HG03139 (cell line): Measurements from ENCODE around the gene ELP5.

Source experiments
- ATAC-seq: cut with Tn5 transposase; IDR thresholded peaks from one replicate; pipeline ENCODE4 v1.9.1; 2021; ENCODE audit not compliant: unreplicated experiment

ELP5 gene, protein sequence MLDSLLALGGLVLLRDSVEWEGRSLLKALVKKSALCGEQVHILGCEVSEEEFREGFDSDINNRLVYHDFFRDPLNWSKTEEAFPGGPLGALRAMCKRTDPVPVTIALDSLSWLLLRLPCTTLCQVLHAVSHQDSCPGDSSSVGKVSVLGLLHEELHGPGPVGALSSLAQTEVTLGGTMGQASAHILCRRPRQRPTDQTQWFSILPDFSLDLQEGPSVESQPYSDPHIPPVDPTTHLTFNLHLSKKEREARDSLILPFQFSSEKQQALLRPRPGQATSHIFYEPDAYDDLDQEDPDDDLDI

DNA sequence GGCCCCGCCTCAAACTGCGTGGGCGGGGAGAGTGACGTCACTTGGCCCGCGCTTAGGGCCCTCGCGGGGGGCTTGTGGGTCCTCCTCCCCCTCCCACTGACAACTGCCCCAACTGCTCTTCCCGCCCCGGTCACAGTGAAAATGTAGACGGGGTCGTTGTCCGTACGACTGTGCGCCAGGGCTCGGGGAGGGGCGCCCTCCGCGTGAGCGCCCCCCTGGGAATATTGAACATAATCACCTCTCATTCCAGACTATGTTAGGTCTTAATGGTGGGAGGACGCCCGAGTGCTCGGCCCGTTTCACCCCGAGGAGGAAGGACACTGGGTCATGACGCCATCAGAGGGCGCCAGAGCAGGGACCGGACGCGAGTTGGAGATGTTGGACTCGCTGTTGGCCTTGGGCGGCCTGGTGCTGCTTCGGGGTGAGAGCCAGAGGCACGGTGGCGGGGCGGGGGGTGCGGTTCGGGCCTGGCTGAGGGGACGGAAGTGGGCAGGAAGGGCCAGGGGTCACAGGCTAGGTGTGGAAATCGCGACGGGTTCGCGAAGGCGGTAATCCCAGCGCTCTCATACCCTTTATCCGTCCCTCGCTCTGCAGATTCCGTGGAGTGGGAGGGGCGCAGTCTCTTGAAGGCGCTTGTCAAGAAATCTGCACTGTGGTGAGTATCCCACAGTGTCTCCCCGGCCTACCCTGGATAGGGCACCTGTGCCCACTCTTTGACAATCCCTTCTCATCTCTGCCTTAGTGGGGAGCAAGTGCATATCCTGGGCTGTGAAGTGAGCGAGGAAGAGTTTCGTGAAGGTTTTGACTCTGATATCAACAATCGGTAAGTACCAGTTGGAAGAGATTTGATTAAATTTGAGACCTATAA, at the start of gene ELP5:
TSS of gene ELP5 (plus strand) at position 40 of the 868 bp plus-strand sequence. CDS start at position 376, 336 bp downstream.
- ATAC-seq, result peak; percentile 46

DNA sequence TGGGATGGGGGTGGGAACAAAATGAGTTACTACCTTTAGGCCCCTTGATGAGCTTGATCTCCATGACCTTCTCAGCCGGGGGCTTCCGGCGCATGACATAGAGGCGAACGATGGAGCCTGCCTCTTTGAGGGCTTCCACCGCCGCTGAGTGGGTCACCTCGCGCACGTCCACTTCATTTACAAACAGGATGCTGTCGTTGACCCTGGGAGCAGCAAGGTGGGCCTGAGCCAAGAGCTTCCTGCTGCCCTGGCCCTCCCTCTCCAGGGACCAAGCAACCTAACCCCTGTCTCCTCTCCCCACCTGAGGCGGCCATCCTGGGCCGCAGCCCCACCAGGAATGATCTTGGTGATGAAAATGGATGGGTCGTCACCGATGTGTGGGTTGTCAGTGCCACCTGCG, 48.6 kb upstream of the ELP5 start:
- ATAC-seq, result no peak

DNA sequence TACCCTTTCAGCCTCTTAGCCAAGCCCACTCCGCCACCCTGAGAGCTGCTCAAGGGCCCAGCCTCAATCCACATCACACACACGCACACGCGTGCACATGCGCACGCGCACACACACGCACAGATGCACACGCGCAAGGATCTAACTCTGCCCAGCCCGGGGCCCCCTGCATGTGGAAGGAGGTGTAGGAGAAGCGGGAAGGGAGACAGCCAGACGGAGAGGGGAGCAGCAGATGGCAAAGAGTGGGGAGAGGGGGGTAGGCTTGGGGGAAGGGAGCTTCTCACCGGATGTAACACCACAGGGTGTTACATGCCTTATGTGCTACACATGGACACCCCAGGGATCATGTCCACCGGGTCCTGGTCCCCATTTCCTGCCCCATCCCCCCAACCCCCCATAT, 47.7 kb upstream of the ELP5 start:
- ATAC-seq, result no peak

DNA sequence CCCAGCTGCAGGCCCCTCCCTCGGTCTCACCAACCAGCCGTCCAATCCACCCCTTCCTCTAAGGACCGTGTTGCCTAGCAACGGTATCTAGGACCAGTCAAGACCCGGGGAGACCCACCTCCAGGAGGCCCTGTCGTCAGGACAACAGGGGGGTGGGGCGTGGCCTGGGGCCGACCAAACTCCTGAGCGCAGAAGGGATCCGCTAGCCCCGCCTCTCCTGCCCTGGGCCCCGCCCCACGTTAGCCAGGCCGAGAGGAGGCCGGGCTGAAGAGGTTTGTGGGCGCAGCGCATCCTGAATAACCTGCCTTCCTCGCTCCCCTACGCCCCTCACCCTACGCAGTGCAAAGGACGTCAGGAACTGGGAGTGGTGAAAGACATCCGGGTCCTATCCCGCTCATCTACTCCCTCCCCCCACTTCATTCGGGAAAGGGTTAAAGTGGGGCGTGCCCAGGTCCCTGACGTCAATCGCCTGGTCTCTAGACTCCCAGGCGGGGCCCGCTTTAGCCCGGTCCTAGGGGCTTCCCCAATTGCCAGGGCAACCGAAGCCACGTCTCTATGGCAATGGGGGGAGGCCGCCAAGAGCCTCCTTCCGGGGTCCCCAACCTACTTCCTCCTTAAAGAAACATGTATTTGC, 47.1 kb upstream of the ELP5 start:
- ATAC-seq, result peak; percentile 67

DNA sequence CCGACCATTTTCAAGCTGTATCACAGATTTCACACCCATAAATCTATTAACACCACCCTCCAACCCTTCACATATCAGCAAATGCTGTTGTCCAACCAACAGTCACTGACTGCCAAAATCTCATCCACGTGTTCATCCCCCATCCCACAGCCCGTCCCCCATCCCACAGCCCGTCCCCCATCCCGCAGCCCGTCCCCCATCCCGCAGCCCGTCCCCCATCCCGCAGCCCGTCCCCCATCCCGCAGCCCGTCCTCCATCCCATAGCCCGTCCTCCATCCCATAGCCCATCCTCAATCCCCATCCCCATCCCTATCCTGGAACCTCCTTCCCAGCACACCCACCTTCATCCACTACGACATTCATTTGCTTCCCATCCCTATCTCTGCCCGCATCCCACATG, 46.5 kb upstream of the ELP5 start:
- no peak for ATAC-seq

DNA sequence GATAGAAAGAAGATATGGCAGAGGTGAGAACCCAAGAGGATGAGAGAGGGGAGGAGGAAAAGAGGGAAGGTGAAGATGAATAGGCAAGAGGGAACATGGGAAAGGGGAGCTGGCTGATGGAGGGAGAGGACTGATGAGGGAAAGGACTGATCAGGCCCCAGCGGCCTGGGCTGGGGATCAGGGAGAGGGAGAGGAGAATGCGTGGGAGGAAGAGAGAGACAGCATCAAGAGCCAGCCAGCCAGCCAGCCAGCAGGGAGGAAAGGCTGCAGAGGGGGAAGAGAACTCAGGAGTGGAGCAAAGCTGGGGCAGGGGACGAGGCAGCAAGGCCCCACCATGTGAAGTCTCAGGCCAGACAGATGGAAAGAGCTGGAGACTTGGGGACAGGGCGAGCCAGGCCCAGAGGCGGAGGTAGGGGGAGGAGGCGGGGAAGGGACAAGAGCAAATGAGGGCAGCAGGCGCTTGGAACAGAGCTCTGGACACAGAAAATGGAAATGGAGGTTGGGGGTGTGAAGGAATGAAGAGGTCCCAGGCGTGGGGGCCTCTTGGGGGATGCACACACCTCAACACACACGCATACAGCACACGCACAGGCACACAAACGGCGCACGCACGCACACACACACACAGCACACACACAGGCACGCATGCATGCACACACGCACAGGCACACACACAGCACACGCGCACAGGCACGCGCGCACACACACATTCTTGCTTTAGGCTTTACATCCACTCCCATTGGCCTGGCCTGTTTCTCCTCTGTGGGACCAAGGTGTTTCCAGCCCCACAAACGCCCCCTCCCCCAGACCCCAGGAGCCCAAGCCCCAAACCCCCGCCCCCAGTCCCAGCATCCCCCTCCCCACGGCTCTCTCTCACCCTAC, 44.7 kb upstream of the ELP5 start:
- no peak for ATAC-seq

DNA sequence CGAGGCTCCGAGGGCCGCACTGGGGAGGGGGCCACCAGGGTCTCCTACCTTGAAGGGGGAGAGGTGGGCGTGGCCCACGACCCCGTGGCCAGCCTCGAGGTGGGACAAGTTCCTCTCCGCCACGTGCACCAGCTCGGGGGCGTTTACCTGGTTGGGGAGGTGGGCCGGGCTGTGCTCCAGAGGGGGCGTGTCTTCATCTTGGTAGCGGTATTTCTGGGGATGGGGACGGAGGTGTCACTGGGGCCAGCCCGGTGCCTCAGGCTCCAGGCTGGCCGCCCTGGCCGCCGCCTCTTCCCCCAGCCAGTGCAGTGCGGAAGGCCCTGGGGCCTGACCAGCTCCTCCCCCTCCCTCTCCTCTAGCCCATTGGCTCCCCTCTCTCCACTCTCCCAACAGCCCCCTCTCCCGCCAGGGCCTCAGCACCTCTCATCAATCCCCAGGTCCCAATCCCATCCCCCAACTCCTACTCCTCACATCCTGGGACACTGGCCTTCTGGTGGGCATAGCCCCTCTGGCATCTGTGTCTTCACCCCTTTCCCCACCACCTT, 43.9 kb upstream of the ELP5 start:
- ATAC-seq, result no peak

DNA sequence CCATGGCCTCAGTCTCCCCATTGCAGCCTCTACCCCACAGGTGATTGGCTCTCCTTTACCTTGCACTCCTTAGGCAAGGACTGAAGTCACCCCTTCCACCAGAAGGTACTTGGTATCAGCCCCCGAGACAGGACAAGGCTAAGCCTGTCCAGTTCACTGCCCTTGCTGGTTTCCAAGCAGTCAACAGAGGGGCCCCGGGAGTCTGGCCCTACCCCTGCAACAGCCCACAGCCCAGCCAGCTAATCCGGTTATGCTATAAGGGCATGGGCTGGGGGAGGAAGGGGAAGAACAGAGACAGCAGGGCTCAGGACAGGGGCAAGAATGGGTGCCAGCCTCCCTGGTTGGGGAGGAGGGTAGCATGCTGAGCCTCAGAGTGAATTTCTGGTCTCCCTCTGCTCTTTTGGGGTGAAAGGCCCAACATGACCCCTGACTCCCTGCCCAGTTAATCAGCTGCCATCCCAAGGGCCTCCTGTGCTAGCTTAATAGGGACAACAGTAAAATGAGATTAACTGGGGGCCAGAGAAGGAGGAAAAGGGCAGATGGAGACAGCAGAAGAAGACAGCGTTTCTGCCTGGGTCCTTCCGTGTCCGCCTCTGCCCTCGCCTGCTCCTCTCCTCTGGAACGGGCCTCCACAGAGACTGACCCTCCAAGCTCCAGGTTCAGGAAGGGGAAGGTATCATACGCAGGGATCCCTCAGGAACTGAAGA, 43.1 kb upstream of the ELP5 start:
- no peak for ATAC-seq

DNA sequence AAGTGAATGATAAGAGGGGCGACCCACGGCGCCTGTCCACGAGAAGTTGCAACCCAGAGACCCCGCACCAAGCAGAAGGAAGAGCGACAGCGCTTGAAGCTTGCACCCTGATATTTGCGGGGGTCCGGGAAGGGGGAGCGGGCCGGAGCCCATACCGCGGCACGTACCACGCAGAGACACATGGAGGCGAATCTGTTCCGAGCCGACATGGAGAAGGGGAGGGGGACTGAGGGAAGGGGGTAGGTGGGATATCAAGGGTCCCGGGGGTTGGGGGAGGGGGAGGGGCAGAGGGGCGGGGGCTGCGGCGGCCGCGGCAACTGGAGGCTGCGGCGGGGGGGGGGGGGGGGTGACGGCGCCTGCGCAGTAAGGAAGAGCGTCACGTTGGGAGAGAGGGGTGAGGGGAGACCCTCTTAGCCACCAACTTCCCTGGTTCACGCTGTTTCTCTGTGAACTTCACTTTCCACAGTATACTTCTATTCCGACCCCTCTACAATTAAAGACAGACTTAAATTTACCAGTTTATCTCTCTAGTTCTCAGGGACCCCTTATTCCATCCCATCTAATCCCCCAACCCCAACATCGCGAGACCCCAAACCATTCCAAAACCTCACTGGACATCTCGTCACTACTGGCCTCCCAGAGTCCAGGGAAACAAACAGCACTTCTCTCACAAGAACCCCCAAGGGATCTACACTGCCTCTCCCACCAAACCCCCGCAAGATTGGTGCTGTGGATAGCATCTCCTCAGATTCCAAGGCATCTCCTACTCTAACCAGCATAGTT, 40.3 kb upstream of the ELP5 start:
- no peak for ATAC-seq

DNA sequence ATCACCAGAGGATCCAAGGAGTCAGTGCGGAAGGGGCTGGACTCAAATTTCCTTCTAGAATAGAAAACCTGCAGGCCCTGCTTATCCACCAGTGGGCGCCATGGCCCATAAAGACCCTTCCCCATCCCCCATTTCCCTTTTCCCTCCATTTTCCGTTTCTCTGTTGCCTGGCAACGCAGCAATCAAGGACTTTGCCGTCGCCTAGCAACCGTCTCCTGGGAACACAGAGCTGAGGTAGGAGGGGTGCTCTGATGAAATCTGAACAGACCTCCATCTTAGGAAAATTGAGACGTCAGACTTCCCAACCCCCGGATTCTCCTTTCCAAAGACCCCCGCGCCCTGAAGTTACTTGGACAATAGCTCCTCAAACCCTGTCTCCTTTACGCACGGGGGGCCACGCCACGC, 38.1 kb upstream of the ELP5 start:
- ATAC-seq, result no peak

DNA sequence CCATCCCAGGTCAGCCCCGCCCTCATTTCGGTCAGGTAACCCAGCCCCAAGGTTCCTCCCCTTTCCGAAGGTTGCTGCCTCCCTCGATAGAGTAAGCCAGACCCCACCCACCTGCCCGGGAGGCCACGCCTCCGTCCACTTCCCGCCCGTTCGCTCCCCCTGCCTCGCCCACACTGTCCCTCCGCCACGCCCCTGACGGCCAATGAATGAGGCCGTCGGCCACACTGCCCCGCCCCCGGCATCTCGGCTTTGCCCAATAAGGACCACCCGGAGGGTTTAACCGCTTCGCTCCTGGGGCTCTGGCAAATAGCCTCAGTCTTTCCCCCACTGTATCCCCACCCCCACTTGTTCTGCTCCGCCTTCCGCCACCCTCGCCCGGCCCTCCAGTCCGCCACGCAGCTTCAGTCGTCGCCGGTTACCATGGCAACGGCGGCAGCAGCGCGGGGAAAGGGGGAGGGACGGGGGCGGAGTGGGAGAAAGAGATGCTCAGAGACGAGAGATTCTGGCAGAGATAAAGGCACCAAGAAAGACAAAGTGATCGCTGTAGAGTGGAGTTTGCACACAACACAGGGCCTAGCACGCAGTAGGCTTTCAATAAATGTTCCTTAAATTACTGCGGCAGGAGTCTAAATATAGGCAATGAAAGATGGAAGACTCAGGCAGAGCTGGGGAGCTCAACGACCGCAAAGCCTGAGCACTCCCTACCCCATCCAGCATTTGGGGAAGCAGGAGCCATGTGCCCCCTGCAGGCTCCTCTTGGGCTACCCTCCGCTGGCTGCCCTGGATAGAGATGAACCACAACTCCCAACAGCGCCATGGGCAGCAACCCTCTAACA, 37.5 kb upstream of the ELP5 start:
- peak; percentile 75 for ATAC-seq

DNA sequence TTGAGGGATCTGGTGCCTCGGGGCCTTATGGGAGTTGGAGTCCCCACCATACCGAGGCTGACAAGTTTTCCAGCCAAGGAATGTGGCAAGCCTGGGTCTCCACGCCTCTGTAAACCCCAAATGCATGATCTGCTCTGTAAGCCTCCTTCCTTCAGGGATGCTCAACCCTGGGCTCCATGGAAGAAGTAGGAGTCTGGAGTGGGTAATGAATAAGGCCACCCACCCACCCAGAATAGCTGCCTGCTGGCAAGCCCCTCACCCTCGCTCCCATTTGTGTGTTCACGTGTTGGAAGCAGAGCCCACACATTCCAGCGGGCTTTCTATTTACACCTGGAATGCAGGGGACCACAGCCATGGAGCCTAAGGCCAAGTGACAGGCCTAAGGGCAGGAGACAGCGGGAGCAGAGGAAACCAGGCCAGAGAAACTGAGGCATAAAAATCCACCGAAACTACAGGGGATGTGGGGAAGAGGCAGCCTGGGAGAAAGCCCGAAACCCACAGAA, 36.8 kb upstream of the ELP5 start:
- ATAC-seq, result no peak

DNA sequence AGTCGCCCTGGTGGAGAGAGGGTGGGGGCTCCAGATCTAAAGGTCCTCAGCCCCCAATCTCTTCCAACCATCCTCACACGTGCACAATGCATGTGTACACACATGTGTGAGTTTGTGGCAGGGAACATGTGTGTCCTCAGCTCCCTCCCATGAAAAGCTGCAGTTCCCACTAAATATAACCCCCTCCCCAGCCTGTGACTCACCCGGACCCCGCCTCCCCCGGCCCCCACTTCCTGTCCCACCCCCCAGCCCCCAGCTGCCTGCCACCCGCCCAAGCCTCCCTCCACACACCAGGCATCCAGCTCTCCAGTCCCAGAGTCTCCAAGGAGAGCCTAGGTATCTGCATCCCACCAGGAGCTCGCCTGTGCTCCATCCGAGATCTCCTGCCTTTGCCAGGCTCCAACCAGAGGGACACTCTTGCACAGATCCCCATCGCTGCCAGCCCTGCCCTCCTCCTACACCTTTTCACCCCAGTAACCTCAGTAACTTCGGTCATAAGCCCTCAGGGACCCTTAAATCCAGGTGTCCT, 36.3 kb upstream of the ELP5 start:
- ATAC-seq, result no peak

DNA sequence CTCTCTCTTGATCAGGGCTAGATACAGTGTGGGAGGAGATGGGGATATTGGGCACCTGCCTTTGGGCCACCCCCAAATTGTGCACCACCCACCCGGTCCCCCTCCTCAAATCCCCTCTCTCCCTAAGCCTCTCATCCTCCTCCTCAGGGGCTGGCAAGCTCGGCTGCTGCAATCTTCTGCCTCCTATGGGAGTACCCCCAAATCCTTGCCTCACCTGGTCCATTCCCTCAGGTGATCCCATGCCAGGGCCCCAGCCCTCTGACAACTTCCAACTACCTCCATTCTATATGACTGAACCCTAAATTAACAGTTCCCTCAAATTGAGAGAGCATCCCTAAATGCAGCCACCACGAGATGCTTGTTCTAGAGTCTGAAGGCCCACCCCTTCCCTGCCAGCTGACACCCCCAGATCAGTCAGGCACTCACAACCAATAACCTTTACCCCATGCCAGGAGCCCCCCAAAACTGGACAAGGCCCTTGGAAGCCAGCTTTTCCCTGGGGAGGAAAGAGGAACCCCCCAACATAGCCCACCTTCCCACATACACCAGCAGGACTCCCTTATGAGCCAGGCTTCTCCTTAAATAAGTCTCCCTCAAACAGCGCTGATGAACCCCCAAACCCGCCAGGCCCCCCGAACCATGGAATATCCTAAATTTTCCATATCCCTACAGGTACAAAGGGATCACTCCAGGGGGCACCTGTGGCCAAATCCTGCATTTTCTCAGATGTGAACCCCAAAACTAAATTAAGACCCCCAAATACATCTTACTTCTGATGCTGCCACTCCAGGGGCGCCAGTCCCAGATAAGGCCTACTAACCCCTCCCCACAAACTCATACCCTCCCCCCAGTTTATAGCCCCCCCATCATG, 35.5 kb upstream of the ELP5 start:
- no peak for ATAC-seq

DNA sequence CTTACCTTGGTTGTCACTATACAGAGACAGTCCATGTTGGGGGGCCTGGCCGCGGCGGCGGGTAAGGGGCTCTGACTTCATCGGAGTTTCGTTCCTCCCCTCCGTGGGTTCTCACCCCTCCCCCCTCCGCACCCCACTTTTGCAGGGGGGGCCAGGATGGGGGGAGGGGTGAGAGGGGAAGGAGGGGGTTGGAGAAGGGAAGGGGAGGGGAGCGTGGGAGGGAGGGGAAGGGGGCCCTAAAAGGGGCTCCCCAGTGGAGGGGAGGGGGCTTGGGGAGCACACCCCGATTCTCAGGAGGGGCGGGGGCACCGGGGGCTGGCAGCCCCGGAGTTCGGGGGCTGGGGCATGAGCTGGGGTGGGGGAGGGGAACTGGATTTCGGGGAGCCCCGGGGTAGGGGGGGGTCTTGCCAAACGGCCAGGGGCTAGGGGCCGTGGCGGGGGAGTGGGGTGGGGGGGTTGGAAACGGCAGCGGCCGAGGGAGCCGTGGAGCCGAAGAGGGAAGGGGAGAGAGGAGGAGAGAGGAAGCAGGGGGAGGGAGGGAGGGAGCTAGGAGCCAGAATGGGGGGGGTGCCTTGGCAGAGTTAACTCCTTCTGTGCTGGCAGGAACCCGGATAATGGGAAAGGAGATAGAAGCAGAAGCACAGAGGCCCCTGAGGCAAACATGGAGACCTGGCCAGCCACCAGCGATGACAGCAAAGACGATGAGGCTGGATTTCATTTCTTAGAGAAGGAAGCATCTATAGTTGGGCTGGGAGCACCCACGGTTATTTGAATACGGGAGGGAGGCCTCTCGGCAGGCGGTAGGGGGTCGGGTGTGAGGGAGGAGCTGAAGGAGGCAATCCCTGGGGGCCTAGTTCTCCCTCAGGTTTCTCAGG, 34.7 kb upstream of the ELP5 start:
- ATAC-seq, result no peak

DNA sequence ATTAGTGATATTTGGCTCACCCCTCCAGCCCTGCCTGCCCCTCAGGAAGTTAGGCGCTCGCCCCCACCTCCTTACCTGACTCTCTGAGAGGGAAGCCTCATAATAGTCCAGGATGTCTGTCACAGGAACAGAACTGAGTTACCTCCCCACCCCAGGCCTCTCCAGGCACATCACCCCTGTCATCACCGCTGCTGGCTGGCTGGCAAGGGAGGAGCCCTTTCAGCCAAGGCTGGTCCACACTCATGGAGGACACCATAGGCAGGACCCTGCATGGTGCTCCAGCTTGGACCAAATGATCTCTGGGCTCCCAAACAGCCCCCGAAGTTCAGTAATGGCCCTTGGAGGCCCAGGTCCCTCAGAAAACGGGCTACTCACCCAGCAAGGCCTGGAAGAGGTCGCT, 33.8 kb upstream of the ELP5 start:
- no peak for ATAC-seq
